Vagina (tissue), 2 donors: ENCODE data around the gene SLC8A2.
"Not testable (repeated sequence)": the region's sequence is repeated elsewhere in the genome, so short reads cannot be mapped to it uniquely, and the experiment has no call there.

ENCODE experiments used
- POLR2A ChIP-seq, 2 donors: fragments of 450-650 bp; IDR thresholded peaks; one replicate each; pipeline ENCODE4 v1.6.1; 2017; ENCODE audit warnings: antibody characterized with exemption in 2 of 2, mild to moderate bottlenecking in 2 of 2, moderate library complexity in 2 of 2
- TF ChIP-seq, protein P1 (sequence below), 3 experiments: fragments of 450-650 bp in 2 of 3; fragments of 200-600 bp in 1 of 3; sonication (generic) in 1 of 3; IDR thresholded peaks; one replicate each; pipeline ENCODE4 v1.5.1; 2017 to 2019; ENCODE audit warnings: antibody characterized with exemption in 3 of 3, mild to moderate bottlenecking in 2 of 3, moderate library complexity in 2 of 3

- TF ChIP-seq, protein P1, sequence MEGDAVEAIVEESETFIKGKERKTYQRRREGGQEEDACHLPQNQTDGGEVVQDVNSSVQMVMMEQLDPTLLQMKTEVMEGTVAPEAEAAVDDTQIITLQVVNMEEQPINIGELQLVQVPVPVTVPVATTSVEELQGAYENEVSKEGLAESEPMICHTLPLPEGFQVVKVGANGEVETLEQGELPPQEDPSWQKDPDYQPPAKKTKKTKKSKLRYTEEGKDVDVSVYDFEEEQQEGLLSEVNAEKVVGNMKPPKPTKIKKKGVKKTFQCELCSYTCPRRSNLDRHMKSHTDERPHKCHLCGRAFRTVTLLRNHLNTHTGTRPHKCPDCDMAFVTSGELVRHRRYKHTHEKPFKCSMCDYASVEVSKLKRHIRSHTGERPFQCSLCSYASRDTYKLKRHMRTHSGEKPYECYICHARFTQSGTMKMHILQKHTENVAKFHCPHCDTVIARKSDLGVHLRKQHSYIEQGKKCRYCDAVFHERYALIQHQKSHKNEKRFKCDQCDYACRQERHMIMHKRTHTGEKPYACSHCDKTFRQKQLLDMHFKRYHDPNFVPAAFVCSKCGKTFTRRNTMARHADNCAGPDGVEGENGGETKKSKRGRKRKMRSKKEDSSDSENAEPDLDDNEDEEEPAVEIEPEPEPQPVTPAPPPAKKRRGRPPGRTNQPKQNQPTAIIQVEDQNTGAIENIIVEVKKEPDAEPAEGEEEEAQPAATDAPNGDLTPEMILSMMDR (IDR thresholded peaks at IDR 0.05) = not testable (repeated sequence)
- TF ChIP-seq POLR2A (IDR thresholded peaks at IDR 0.05) = not testable (repeated sequence)
Observed at GRCh38 chr19:47386582-47386981, 85.1 kb downstream of the SLC8A2 start.
